OCI-LY3 (cell line): Measurements from ENCODE around the gene CLDN9.

ENCODE experiments used
- CTCF ChIP-seq: fragments of 200-600, 300-600 bp; sonication (generic); IDR thresholded peaks from 2 replicates; pipeline ENCODE4 v1.5.1; 2014; ENCODE audit warnings: antibody characterized with exemption, low read length, low read depth
- EZH2phosphoT487 ChIP-seq: fragments of 200-600 bp; shearing (Covaris generic); IDR thresholded peaks from 2 replicates; pipeline ENCODE4 v1.6.1; 2018; ENCODE audit warnings: antibody characterized with exemption, mixed run types, low read depth

- TF ChIP-seq CTCF (no peak), EZH2phosphoT487 (no peak)
Measured at GRCh38 chr16:2988590-2989099, 24.1 kb upstream of the CLDN9 start.
